NCI-H524 (cell line): Measurements from ENCODE around the gene SLC25A25.

Experiments used
- DNase-seq, 2 experiments: peaks; one replicate each; lab custom pipeline; 2025; lab: John Stamatoyannopoulos, UW

Gene SLC25A25

GRCh38 chr9:128096616-128097536, 28.8 kb downstream of the SLC25A25 start:
- DNase-seq, result no peak

- no peak for DNase-seq
Measured at GRCh38 chr9:128097543-128098296, 29.7 kb downstream of the SLC25A25 start.

GRCh38 chr9:128098297-128099230, 30.5 kb downstream of the SLC25A25 start:
- DNase-seq, result peak; percentile 98

- peak in 1 of 2 experiments; percentile 45 for DNase-seq
Measured at GRCh38 chr9:128099231-128099931, 31.3 kb downstream of the SLC25A25 start.

- DNase-seq, result no peak
Measured at GRCh38 chr9:128099932-128100491, 32.0 kb downstream of the SLC25A25 start.

GRCh38 chr9:128100581-128100980, 32.5 kb downstream of the SLC25A25 start:
- no peak for DNase-seq

- DNase-seq, result no peak
Measured at GRCh38 chr9:128101231-128101661, 33.2 kb downstream of the SLC25A25 start.

GRCh38 chr9:128101690-128102089, 33.7 kb downstream of the SLC25A25 start:
- DNase-seq, result no peak

GRCh38 chr9:128102196-128102595, 34.2 kb downstream of the SLC25A25 start:
- DNase-seq, result no peak

- DNase-seq, result no peak
Measured at GRCh38 chr9:128102861-128103588, 35.0 kb downstream of the SLC25A25 start.

- no peak for DNase-seq
Measured at GRCh38 chr9:128103589-128103962, 35.5 kb downstream of the SLC25A25 start.

- no peak for DNase-seq
Measured at GRCh38 chr9:128104171-128104618, 36.2 kb downstream of the SLC25A25 start.

GRCh38 chr9:128105538-128106175, 37.6 kb downstream of the SLC25A25 start:
- DNase-seq, result no peak

- DNase-seq, result no peak
Measured at GRCh38 chr9:128106181-128106939, 38.3 kb downstream of the SLC25A25 start.

- DNase-seq, result no peak
Measured at GRCh38 chr9:128106940-128107467, 39.0 kb downstream of the SLC25A25 start.

- DNase-seq, result no peak
Measured at GRCh38 chr9:128107468-128108268, 39.6 kb downstream of the SLC25A25 start.

- DNase-seq, result no peak
Measured at GRCh38 chr9:128108269-128109049, 40.4 kb downstream of the SLC25A25 start.
